Keratinocyte (primary cell): ENCODE data around the gene SCARF2.

Source experiments
- EZH2 ChIP-seq: IDR thresholded peaks from one replicate; pipeline ENCODE4 v1.6.1; 2012; ENCODE audit warnings: inconsistent platforms, mild to moderate bottlenecking, low read length, moderate library complexity
- TF ChIP-seq, protein P1 (sequence below), 3 experiments: IDR thresholded peaks in 1 of 3; conservative IDR thresholded peaks in 1 of 3; optimal IDR thresholded peaks in 1 of 3; 2 replicates in 2 of 3; 3 replicates in 1 of 3; pipeline versions ENCODE3 to v1.5.1; 2011; ENCODE audit warnings: low read length in 3 of 3, mild to moderate bottlenecking in 3 of 3, moderate library complexity in 2 of 3, control low read depth in 1 of 3, inconsistent platforms in 1 of 3; ENCODE audit not compliant: insufficient read depth in 2 of 3; ENCODE audit errors: extremely low read depth in 1 of 3

- TF ChIP-seq, protein P1, sequence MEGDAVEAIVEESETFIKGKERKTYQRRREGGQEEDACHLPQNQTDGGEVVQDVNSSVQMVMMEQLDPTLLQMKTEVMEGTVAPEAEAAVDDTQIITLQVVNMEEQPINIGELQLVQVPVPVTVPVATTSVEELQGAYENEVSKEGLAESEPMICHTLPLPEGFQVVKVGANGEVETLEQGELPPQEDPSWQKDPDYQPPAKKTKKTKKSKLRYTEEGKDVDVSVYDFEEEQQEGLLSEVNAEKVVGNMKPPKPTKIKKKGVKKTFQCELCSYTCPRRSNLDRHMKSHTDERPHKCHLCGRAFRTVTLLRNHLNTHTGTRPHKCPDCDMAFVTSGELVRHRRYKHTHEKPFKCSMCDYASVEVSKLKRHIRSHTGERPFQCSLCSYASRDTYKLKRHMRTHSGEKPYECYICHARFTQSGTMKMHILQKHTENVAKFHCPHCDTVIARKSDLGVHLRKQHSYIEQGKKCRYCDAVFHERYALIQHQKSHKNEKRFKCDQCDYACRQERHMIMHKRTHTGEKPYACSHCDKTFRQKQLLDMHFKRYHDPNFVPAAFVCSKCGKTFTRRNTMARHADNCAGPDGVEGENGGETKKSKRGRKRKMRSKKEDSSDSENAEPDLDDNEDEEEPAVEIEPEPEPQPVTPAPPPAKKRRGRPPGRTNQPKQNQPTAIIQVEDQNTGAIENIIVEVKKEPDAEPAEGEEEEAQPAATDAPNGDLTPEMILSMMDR (optimal IDR thresholded peaks at IDR 0.05 in 1 of 3, IDR thresholded peaks at IDR 0.05 in 1 of 3, conservative IDR thresholded peaks at IDR 0.05 in 1 of 3; ENCODE audit: extremely low read depth in 1 of 3, insufficient read depth in 2 of 3, low read length in 3 of 3) = no peak
- TF ChIP-seq EZH2 = no peak
Measured at GRCh38 chr22:20419664-20419951, 18.0 kb downstream of the SCARF2 start.
